Stimulated activated CD4-positive, alpha-beta T cell treated with anti-CD3 and anti-CD28 coated beads, Interleukin-2, amount 100 ng/mL, for 48 hours (primary cell): ENCODE data around the gene GPLD1.
"Not testable (repeated sequence)": the region's sequence is repeated elsewhere in the genome, so short reads cannot be mapped to it uniquely, and the experiment has no call there.

Experiments
- DNase-seq, 2 donors: peaks; one replicate each; pipeline ENCODE4 v3.0.0-alpha.2; 2020

GPLD1 gene

DNA sequence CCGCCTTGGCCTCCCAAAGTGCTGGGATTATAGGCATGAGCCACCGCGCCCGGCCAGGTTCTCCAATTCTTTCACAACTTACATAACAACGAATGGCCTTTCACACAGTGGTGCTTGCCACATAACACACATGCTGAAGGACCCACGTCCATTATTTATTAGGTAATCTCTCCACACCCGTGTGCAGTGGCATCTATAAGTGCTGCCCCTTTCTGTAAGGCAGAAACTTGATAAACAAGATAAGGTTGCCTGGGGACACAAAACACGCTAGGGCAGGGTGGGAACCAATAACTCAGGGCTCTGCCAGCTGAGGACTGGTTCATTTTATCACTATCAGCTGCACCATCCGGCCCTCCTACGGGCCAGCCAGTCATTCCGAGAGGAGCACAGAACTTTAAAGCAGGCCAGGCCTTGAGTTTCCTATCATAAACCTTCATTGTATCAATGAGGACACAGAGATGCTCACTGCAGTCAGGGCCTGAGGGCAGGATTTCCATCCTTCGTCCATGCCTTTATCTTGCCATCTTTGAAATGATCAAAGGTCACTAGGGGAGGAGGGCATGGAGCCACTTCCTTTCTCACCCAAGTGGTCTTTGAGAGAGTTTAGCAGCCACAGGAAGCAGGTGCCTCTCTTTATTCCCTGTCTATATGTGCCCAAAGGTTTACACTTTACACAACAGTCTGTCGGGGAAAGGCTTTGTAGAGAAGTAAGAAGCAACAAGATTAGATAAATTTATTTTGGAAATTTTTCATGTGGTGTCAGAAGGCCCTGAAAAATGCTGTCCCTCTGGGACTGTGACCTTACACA is 37.6 kb downstream of the GPLD1 start:
- no peak for DNase-seq

GRCh38 chr6:24448828-24449525 is 40.4 kb downstream of the GPLD1 start:
- no peak for DNase-seq

- DNase-seq = no peak
These were observed 41.0 kb downstream of the GPLD1 start for GRCh38 chr6:24448396-24448795.

DNA sequence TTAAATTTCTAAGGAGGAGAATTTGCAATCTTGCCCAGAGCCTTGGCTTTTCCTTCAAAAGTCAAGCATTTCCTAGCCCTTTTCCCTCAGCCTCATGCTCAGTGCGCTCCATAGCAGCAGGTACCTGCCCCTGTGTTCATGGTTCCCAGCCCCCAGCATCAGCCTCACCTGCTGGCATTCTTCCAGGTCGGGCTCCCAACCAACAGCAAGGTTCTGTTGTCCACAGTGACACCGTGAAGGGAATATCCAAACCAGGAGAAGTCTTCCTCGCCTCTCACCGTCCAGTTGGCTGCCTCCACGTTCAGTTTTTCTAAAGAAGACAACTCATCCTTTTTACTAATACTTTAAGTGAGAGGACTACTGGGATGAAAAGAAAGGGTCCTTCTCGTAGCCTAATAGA is 42.7 kb downstream of the GPLD1 start:
- no peak for DNase-seq

- no peak for DNase-seq
These were observed 43.7 kb downstream of the GPLD1 start for GRCh38 chr6:24445704-24446103.

DNA sequence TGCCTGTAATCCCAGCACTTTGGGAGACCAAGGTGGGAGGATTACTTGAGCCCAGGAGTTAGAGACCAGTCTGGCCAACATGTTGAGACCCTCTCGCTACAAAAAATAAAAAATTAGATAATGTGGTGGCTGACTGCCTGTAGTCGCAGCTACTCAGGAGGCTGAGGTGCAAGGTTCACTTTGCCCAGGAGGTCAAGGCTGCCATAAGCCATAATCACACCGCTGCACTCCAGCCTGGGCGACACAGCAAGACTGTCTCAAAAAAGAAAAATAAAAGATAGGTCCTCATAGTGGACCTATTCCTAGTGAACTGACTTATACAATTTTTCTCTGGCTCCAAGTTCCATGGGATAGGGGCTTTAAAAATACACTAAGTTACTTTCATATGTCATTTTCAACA is 44.8 kb downstream of the GPLD1 start:
- no peak for DNase-seq

- no peak for DNase-seq
These were observed 47.8 kb downstream of the GPLD1 start for GRCh38 chr6:24441599-24441904.

- DNase-seq = no peak
These were observed 48.3 kb downstream of the GPLD1 start for GRCh38 chr6:24440897-24441598.

GRCh38 chr6:24439858-24440539 is 49.4 kb downstream of the GPLD1 start:
- no peak for DNase-seq

DNA sequence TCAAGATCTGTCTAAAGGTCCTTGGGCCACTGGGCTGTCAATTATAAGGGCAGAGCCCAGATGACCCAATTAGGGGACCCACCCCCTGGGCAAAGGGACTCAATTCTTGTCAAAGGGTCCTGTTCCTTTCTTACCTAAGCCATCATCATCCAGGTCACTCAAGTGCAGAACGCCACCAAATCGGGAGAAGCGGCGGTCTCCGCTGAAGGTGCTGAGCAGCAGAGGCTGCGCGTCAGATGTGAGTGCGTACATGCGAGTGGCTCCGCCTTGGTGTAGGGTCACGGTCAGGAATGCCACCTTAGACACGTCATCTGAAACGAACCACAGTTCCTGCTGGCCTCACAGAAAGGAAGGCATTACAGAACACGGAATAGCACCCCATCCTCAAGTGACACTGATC is 52.4 kb downstream of the GPLD1 start:
- DNase-seq = no peak

DNA sequence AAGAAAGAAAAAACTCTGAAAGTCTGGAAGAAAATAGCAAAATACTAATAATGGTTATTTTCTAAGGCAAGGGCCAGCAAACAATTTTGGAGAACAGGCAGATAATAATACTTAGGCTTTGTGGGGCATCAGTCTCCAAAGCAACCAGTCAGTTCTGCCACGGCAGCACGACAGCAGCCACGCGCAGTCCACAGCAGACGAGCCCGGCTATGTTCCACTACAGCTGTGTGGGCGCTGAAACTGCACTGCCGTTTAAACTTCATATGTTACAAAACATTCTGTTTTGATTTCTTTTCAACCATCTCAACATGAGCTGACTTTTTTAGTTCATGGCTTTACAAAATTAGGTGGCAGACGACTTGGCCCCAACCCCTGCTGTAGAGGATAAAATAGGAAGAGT is 56.8 kb downstream of the GPLD1 start:
- DNase-seq = no peak

GRCh38 chr6:24431045-24431451 is 58.3 kb downstream of the GPLD1 start:
- DNase-seq = peak; percentile 15 to 19

- DNase-seq = no peak
These were observed 59.3 kb downstream of the GPLD1 start for GRCh38 chr6:24430086-24430485.

GRCh38 chr6:24429146-24429545 is 60.2 kb downstream of the GPLD1 start:
- no peak for DNase-seq

DNA sequence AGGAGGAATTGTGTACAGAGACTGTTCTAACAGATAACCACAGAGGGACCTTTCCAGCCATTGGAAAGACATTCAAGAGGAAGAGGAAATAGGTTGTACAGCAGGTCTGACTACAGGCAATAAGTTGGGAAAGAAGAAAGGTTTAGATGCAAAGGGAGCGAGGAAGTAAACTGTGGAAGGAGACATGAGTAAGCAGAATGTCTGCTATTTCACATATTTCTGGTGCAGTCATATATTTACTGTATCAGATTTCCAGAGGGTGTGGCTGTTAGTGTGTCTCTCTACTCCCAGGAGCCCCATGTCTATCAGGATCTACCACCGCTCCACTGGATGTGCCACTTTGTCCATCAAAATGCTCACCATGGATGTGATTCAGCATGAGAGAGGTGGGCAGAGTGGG is 60.8 kb downstream of the GPLD1 start:
- no peak for DNase-seq

GRCh38 chr6:24426729-24427446 is 62.5 kb downstream of the GPLD1 start:
- no peak for DNase-seq

- no peak for DNase-seq
These were observed 64.3 kb downstream of the GPLD1 start for GRCh38 chr6:24425091-24425490.

GRCh38 chr6:24419526-24419925 is 69.9 kb downstream of the GPLD1 start:
- DNase-seq = no peak

DNA sequence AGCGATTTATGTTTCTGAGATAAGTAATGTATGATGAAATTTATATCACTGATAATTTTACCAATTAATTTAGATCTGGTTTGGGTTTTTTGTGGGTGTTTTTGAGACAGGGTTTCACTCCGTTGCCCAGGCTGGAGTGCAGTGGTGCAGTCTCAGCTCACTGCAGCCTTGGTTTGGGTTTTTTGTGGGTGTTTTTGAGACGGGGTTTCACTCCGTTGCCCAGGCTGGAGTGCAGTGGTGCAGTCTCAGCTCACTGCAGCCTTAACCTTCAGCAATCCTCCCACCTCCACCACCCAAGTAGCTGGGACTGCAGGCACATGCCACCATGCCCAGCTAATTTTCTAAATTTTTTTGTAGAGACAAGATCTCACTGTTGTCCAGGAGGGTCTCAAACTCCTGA is 73.6 kb downstream of the GPLD1 start:
- DNase-seq = no peak

DNA sequence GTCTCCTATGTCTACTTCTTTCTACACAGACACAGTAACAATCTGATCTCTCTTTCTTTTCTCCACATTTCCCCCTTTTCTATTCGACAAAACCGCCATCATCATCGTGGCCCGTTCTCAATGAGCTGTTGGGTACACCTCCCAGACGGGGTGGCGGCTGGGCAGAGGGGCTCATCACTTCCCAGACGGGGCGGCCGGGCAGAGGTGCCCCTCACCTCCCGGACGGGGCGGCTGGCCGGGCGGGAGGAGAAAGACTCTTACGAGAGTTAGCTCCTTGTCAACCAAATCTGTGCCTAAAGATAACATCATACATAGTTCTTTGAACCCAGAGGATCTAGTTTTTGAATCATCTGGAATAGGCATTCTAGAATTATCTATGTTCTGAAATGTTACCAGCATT is 74.8 kb downstream of the GPLD1 start:
- not testable (repeated sequence) for DNase-seq

DNA sequence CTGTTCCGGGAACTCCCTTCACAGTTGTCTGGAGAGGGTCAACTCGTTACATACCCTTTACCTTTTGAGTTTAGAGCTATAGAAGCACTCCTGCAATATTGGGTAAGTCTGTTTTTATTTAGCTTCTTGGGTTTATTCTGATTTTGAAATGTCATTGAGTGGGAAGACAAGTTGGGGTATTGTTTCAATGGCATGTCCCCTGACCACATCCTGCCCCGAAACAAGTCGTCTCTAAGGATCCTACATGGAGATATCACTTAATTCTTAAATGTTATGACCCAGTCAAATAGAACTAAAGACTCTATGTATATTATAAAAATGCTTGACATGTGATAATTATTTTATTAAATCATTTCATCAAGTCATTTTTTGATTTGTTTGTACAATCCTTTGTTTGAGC is 77.1 kb downstream of the GPLD1 start:
- DNase-seq = no peak

GRCh38 chr6:24410622-24411021 is 78.8 kb downstream of the GPLD1 start:
- DNase-seq = no peak
